NCI-H128 (cell line): ENCODE data around the gene CXXC5.
"Not testable (repeated sequence)": the region's sequence is repeated elsewhere in the genome, so short reads cannot be mapped to it uniquely, and the experiment has no call there.

ENCODE experiments used
- DNase-seq: peaks from one replicate; lab custom pipeline; 2025; ENCODE audit not compliant: unreplicated experiment; lab: John Stamatoyannopoulos, UW

The CXXC5 gene

DNA sequence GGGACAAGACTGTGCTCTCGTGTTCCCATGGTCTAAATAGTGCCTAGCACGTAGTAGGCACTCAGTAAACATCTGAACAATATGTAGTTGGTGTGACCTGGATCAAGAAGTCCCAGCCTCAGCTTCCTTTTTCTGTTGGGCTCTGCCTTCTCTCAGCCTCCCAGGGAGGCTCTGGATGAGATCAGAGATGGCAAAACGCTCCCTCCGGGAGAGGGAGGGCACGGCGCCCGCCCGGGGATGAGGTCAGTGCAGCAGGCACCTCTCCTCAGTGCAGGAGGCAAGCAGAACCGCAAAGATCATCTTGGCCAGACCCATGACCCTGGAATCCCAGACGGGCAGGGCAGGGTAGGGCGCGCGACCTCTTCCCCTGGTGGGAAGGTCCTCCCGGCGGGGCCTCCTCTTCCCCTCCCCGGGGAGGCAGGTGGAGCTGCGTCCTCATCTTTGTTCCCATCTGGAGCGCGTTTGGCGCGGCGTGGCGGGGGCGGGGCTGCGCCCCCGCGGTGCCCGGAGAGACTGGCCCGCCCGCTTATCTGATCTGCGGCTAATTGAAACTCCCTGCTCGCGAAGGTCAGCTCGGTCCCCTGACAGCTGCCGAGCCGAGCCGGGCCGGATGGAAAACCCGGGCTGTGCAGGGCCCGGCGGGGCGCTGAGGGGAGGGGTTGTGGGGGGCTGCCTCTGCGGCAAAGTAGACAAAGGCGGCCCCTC, 60.9 kb downstream of the CXXC5 start:
- DNase-seq, result no peak

DNA sequence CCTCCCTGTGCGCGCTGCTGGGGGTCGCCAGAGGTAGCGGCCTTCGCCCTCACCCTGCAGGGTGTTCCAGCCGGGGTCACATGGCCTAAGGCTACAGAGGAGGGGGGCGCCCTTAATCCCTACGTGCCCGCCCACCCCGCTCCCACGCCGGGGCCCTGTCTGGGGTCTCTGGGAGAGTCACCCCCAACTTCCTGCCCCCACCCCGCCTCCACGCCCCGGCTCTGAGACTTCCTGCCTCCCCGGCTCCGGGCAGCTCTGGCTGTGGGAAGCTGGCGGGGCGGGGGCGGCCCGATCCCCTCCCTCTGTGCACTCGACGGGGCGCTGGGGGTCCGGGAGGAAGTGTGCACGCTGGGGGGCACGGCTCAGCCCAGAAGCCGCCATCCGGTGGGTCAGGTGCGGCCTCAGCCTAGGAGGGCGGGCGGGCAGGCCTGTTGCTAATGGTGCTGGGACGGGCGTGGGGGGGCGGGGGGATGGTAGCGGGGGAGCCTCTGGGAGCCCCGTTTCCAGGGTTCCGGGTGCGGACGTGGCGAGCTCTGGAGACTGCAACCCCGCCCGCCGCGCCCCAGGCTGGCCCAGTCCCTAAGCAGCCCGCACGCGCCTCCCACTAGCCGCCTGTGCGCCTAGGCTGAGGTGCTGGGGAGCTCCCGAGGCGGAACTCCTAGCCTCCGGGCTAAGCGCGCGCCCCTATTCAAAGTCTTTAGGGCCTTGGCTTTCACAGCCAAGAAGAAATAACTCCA, 61.6 kb downstream of the CXXC5 start:
- DNase-seq, result no peak

DNA sequence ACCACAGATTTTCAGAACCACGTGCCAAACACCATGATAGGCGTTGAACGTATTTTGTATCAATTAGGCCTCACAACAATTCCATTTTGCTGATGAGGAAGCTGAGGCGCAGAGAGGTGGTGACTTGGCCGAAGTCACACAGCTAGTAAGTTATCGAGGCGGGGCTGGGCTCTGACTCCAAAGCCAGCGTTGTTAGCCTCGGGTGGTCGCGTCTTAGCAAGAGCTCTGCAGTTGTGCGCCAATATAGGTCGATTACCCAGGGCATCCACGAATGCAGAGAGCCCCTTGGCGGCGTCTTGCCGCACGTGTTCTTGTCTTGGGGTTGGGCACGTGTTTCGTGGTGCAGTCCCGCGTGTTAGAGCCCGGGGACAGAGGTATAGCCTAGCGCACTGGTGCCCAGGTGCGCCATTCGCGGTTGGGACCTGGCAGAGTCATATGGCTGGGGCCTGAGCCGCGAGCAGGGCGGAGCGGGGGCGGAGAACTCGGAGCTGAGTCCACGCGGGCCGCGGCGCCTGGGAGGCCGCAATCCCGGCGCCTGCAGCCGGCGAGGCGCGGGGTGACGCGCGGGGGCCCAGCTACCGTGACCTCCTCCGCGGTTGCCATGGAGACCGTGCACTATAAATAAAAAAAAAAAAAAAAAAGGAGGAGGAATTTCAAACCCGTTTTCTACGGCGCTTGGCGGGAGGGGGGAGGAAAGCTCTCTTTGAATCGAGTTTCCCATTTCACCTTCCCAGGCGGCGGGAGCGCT, 62.3 kb downstream of the CXXC5 start:
- no peak for DNase-seq

DNA sequence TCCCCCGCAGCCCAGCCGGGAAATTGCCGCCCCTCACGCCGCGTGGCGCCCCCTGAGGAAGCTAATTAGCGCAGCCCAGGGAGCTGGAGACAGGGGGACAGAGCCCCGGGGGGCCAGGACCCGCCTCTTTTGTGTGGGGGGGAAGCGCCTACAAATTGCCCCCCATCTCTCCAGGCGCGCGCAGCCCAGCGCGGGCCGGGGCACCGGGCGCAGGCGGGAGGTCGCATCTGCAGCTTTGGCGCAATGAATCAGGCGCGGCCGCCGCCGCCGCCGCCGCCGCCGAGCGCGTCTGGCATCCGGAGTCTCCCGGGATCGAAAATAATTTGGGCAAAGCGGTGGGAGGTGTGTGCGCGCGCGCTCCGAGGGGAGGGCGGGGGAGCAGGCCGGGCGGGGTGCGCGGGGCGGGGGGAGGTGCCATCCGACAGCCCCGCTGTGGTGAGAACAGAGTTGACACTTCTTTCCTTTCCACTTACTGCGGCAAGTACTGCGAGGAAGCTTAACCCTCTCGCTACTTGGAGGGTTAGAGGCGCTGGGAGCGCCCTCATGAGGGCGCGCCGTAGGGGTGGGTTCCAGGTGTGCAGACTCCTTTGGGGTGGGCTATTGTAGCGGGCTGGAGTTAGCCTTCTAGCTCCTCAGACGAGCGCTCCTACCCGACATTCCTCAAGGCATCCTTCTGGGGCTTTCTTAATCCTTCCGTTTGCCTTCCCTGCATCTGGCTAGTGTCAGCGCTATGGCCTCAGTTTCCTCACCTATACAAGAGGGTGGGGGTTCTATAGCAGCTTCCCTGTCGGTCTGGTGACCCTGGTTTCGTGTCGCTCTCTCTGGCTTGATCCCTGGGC, 63.1 kb downstream of the CXXC5 start:
- DNase-seq, result peak; percentile 5

- DNase-seq, result no peak
Observed at GRCh38 chr5:139711906-139712224, 63.7 kb downstream of the CXXC5 start.

DNA sequence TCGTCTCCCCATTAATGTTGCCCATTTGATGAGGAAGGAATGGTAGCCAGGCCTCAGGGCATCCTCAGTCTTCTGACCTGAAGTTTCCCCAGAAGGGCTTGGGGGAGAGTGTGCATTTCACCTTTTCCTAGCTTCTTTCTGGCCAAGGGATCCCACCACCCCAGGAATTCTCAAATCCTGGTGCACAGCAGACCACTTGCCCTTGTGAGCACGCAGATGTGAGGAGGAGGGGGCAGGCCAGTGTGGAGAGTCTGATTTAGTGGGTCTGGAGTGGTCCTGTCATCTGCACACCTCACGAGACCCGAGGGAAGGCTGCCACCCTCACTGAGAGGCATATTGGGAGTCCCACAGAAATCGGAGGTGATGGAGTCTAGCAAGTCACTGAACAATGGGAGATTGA, 64.3 kb downstream of the CXXC5 start:
- no peak for DNase-seq

DNA sequence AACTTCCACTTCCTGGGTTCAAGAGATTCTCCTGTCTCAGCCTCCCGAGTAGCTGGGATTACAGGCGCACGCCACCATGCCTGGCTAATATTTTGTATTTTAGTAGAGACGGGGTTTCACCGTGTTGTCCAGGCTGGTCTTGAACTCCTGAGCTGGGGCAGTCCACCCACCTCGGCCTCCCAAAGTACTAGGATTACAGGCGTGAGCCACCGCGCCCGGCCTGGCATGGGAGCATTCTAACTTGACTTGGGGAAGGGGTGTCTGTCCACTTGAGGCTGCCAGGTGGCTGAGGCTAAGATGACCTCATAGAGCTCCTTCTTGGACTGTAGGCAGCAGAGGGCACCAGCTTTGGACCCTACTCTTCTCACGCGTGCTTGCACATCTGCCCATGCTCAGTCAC, 65.7 kb downstream of the CXXC5 start:
- DNase-seq, result not testable (repeated sequence)

DNA sequence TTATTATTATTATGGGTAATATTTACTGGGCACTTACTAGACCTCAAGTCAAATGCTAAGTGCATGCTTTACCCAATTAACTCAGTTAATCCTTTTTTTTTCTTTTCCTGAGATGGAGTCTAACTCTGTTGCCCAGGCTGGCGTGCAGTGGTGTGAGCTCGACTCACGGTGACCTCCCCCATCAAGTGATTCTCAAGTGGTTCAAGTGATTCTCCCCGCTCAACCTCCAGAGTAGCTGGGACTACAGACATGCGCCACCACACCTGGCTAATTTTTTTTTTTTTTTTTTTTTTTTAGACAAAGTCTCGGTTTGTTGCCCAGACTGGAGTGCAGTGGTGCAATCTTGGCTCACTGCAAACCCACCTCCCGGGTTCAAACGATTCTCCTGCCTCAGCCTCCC, 69.1 kb downstream of the CXXC5 start:
- DNase-seq, result no peak

DNA sequence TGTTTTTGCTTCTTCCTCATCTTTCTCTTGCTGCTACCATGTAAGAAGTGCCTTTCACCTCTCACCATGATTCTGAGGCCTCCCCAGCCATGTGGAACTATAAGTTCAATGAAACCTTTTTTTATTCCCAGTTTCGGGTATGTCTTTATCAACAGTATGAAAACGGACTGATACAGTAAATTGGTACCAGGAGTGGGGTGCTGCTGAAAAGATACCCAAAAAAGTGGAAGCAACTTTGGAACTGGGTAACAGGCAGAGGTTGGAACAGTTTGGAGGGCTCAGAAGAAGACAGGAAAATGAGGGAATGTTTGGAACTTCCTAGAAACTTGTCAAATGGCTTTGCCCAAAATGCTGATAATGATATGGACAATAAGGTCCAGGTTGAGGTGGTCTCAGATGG, 70.3 kb downstream of the CXXC5 start:
- not testable (repeated sequence) for DNase-seq

DNA sequence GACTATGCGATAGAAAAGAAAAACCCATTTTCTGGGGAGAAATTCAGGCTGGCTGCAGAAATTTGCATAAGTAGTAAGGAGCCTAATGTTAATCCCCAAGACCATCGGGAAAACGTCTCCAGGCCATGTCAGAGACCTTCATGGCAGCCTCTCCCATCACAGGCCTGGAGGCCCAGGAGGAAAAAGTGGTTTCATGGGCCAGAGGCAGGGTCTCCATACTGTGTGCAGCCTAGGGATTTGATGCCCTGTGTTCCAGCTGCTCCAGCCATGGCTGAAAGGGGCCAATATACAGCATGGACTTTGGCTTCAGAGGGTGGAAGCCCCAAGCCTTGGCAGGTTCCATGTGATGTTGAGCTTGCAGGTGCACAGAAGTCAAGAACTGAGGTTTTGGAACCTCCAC, 71.8 kb downstream of the CXXC5 start:
- not testable (repeated sequence) for DNase-seq

GRCh38 chr5:139723986-139724587, 75.9 kb downstream of the CXXC5 start:
- no peak for DNase-seq

DNA sequence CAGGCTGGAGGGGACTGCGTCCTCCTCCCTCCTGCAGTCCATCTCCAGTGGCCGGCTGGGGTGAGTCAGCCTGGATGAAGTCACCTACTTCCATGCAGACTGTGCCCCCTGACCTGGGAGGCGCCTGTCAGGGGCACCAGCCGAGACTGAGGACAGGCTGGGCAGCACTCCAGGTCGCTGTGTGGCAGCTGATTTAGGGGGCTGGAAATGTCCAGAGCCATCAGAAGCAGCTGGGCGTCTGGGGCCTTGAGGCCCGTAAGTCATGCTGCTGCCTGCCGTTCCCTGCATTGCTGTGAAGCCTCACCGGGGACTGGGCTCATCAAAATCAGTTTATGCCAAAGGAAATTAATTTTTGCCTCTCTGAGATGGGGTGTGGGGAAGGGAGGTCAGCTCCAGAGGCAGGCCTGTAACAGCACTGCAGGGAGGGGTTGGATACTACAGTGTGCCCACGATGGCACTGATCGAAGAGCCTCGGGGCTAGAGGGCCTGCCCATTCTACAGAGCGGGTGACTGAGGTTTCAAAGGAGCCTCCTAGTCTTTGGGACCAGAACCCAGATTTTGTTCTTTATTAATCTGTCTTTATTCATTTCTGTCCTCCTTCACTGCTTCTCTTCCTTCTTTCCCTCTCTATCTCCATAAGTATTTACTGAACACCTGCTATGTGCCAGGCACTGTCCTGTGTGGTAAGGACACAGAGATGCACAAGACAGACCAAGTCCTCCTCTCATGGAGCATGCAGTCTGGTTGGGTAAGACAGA, 77.1 kb downstream of the CXXC5 start:
- no peak for DNase-seq

DNA sequence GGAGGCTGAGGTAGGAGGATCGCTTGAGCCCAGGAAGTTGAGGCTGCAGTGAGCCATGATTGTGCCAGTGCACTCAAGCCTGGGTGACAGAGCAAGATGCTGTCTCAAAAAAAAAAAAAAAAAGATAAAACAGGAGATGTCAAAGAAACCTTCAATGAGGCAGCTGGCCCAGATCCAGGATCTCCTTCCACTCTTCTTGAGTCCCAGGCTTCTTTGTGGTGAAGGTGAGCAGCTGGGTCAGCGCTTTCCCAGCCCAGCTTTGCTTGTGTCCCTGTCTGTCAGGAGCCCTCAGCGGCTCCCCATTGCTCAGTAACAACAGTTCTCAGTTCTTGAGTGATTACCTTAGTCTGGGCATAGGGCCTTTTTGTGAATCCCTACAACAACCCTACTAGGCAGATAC, 78.1 kb downstream of the CXXC5 start:
- no peak for DNase-seq

DNA sequence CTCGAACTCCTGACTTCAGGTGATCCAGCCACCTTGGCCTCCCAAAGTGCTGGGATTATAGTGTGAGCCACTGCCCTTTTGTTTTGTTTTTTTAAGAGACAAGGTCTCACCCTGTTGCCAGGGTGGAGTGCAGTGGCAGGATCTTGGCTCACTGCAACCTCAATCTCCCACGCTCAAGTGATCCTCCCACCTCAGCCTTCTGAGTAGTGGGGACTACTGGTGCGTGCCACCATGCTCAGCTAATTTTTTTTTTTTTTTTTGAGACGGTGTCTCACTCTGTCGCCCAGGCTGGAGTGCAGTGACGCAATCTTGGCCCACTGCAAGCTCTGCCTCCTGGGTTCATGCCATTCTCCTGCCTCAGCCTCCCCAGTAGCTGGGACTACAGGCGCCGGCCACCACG, 79.5 kb downstream of the CXXC5 start:
- DNase-seq, result not testable (repeated sequence)

DNA sequence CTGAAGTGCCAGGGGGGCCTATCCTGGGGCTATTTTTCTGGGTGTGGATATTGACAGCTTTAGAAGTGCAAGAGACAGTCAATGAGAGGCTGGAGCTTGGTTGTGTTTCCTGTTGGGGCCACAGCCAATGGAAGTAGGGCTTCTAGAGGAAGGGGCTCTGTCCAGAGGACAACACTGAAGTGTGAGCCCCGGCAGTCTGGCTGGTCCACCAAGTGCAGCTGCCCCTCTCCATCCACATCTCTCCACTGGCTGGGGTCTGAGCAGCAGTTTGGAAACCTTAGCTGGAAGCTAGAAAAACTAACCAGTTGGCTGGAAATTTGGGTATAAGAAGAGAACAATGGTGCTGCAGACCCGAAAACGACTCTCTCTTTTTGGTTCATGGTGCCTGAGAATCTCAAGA, 83.1 kb downstream of the CXXC5 start:
- DNase-seq, result no peak

DNA sequence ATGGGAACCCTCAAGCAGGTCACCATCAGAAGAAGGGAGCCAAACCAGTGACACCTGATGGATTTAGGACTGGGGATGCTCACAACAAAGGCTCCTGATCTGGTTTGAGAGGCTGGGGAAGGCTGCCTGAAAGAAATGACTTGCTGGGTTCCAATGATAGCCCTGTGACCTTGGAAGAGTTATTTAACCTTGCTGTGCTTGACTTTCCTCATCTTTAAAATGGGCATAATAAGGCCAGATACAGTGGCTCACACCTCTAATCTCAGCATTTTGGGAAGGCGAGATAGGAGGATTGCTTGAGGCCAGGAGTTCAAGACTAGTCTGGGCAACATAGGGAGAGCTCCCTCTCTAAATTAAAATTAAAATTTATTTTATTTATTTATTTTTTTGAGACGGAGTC, 83.9 kb downstream of the CXXC5 start:
- DNase-seq, result no peak

DNA sequence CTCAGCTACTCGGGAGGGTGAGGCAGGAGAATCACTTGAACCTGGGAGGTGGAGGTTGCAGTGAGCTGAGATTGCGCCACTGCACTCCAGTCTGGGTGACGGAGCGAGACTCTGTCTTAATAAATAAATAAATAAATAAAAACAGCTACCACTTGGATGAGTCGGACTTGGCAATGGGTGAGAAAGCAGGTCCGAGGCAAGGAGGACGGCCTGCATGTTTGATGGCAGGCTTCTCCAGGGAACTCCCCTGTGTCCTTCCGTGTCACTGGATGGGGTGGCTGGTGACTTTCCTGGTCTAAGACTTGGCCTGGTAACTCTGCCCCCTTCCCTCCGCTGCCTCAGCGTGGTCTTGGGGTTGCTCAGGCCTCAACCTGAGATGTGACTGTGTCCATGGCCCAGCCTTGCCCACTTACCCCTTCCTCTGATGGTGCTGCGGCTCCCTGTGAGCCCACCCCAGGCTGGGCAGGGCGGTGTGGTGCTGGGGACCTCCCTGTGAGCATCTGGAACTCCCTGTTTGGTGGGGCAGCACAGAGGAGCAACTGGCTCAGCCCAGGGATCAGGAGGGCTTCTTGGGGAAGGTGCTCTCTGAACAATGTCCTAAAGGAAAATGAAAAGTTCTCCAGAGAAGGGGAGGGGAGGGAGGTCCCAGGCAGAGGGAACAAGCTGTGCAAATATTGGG, 85.0 kb downstream of the CXXC5 start:
- no peak for DNase-seq
